Measurements from ENCODE around the gene GJA3. TPM values are rescaled to one million over a fixed set of nuclear protein-coding genes. Genes with fewer than 3 reads are reported as not detected.

The GJA3 gene
- total and polyA plus RNA-seq, 2 donors (not counting 3 experiments of a cell fraction or from before 2014, with no cell fraction given): not detected

DNA sequence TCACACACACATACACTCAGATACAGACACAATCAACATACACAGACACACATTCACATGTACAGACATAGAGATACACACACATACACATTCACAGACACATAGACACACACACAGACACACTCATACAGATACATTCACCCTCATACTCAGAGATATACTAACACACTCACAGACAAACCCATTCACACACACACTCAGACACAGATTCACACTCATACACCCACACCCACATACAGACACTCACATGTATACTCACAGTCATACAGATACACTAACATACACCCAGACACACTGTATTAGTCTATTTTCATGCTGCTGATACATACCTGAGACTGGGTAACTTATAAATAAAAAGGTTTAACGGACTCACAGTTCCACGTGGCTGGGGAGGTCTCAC, 30.8 kb downstream of the GJA3 start:
- H3K27me3 ChIP-seq (ENCODE audit: control insufficient read depth in 2 of 2, insufficient read depth in 2 of 2, low read length in 2 of 2): peaks cover 25% of the 10 kb centered on the region in 2 experiments
- H3K4me2 ChIP-seq (ENCODE audit: insufficient read depth, low read length): no peak overlapping the region
- POLR2A ChIA-PET: no interaction called here
- dilution Hi-C loops (cut with MboI; ENCODE audit: extremely low pct_ligation_motif_present, low sequenced_read_pairs) (no loop called here), intact Hi-C loops (cut with micrococcal nuclease) (no loop called here)
- H3K9me3 ChIP-seq (replicated peaks; ENCODE audit: control insufficient read depth, insufficient read depth, low read length): no peaks in the 10 kb centered on the region
- TF ChIP-seq, protein P1, sequence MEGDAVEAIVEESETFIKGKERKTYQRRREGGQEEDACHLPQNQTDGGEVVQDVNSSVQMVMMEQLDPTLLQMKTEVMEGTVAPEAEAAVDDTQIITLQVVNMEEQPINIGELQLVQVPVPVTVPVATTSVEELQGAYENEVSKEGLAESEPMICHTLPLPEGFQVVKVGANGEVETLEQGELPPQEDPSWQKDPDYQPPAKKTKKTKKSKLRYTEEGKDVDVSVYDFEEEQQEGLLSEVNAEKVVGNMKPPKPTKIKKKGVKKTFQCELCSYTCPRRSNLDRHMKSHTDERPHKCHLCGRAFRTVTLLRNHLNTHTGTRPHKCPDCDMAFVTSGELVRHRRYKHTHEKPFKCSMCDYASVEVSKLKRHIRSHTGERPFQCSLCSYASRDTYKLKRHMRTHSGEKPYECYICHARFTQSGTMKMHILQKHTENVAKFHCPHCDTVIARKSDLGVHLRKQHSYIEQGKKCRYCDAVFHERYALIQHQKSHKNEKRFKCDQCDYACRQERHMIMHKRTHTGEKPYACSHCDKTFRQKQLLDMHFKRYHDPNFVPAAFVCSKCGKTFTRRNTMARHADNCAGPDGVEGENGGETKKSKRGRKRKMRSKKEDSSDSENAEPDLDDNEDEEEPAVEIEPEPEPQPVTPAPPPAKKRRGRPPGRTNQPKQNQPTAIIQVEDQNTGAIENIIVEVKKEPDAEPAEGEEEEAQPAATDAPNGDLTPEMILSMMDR (IDR thresholded peaks at IDR 0.05; ENCODE audit: extremely low read depth in 1 of 2, insufficient read depth in 1 of 2, low read depth in 1 of 2, low read length in 2 of 2): no peak
- TF ChIP-seq, protein P2, sequence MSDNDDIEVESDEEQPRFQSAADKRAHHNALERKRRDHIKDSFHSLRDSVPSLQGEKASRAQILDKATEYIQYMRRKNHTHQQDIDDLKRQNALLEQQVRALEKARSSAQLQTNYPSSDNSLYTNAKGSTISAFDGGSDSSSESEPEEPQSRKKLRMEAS (IDR thresholded peaks at IDR 0.05; ENCODE audit: insufficient read depth, insufficient read length): no peak
- no peak for TF ChIP-seq GATA2 (IDR thresholded peaks at IDR 0.05; ENCODE audit: insufficient read depth, insufficient read length, low read depth, low read length)
- TF ChIP-seq POLR2A (IDR thresholded peaks at IDR 0.05; ENCODE audit: low read depth, low read length): no peak
- TF ChIP-seq POLR2AphosphoS5 (IDR thresholded peaks at IDR 0.05; ENCODE audit: insufficient read depth, low read depth, low read length): no peak
- TF ChIP-seq EZH2 (IDR thresholded peaks at IDR 0.05; ENCODE audit: borderline replicate concordance, low read depth, low read length, severe bottlenecking): no peak
- TF ChIP-seq FOS (IDR thresholded peaks at IDR 0.05; ENCODE audit: borderline replicate concordance, insufficient read depth, low read length): no peak
- TF ChIP-seq MYC (IDR thresholded peaks at IDR 0.05; ENCODE audit: low read depth, low read length): no peak
- TF ChIP-seq JUN (IDR thresholded peaks at IDR 0.05; ENCODE audit: borderline replicate concordance, insufficient read depth, insufficient read length, low read depth): no peak
- FAIRE-seq (no peak), DNase-seq (ENCODE audit: low read depth, low spot score) (no peak)
- no peaks in the 10 kb centered on the region for H3K36me3 ChIP-seq (ENCODE audit: control insufficient read depth in 2 of 2, extremely low read depth in 1 of 2, insufficient read depth in 2 of 2, low read length in 2 of 2)
- BruUV-seq (replicated peaks): no TSS peak
- H3K4me3 ChIP-seq (replicated peaks in 1 of 3; ENCODE audit: insufficient read depth in 1 of 3, low read depth in 1 of 3, low read length in 3 of 3): no peak overlapping the region
- no peaks in the 10 kb centered on the region for H3K79me2 ChIP-seq (ENCODE audit: control insufficient read depth, insufficient read depth, low read length)
- no peak overlapping the region for H3K27ac ChIP-seq (ENCODE audit: insufficient read depth, low read depth, low read length)
- CTCF ChIA-PET: no interaction called here
- peaks cover 4% of the 10 kb centered on the region for H3K4me1 ChIP-seq (ENCODE audit: control insufficient read depth, extremely low read depth, insufficient read depth, low read length)
- H3K9me1 ChIP-seq (replicated peaks; ENCODE audit: control insufficient read depth, extremely low read depth, insufficient read depth, low read length): no peaks in the 10 kb centered on the region
- H3K9ac ChIP-seq (replicated peaks; ENCODE audit: extremely low read depth, insufficient read depth, low read length): no peak overlapping the region
- H2AFZ ChIP-seq (ENCODE audit: low read depth, low read length): no peak overlapping the region
- H4K20me1 ChIP-seq (replicated peaks; ENCODE audit: control insufficient read depth, extremely low read depth, insufficient read depth, low read length): no peaks in the 10 kb centered on the region

Measured in endothelial cell of umbilical vein (primary cell).